ENCODE results near the gene SLC28A1.

SLC28A1 gene

GRCh38 chr15:84886211-84886983 lies 1.9 kb downstream of the SLC28A1 start:
- DNase-seq (ENCODE audit: low spot score): no peak

- DNase-seq (ENCODE audit: low spot score): no peak
Measured at GRCh38 chr15:84886984-84887299, 2.5 kb downstream of the SLC28A1 start.

DNA sequence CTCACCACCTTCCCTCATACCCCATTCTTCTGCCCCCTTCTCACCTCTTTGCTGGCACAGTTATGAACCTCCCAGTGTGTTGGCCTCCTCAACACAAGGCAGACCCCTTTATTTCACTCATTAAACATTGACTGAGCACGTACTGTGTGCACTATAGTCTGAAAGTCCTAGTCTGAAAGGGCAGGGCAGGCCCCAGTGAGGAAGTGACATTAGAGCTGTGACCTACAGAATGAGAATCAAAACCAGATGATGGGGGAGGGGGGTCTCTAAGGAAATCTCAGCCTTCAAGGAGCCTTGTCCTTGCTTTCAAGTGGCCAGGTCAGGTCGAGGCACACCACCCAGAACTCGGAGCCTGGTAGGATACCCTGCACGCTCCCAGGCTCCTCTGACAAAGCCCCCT lies 3.5 kb downstream of the SLC28A1 start:
- no peak for DNase-seq (ENCODE audit: low spot score)

DNA sequence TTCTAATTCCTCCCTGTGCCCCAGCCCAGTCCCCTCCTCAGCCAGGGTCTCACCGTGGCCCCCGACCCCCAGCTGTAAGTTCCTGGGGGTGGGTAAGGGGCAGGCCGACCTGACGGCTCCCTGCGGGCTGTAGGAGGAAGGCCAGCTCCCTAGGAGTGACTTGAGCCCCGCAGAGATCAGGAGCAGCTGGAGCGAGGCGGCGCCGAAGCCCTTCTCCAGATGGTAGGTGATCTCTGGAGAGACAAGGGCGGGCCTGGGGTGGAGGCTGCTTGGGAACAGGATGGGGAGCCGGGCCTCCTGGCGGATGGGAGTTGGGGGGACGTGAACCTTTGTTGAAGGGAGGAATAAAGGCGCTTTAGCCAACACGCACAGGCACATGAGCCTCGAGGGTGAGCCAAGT lies 4.2 kb downstream of the SLC28A1 start:
- no peak for DNase-seq (ENCODE audit: low spot score)

- no peak for DNase-seq (ENCODE audit: low spot score)
Measured at GRCh38 chr15:84889313-84889990, 5.0 kb downstream of the SLC28A1 start.

DNA sequence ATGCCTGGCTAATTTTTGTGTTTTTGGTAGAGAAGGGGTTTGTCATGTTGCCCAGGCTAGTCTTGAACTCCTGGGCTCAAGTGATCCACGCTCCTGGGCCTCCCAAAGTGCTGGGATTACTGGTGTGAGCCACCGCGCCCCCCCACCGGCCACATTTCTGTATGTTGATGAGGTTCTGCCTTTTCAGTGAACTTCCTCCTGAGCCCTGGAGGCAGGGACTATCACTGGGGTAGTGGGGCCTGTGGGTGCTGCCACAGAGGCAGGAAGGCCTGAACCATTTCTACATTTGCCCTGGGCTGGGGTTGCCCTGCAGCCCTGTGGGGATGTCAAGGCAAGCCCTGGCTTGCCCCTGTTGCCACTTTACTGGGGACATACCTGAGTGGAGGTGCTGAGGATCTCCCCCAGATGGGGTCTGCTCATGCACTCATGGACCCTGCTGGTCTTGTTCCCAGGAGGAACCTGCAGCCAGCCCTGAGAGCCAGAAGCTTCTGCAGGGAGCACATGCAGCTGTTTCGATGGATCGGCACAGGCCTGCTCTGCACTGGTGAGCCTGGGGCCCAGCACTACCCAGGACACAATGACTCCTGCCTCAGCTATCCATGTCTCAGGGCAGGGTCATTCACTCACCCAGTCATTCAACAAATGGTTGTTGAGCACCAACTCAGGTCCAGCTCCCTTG lies 5.7 kb downstream of the SLC28A1 start:
- no peak for DNase-seq (ENCODE audit: low spot score)

DNA sequence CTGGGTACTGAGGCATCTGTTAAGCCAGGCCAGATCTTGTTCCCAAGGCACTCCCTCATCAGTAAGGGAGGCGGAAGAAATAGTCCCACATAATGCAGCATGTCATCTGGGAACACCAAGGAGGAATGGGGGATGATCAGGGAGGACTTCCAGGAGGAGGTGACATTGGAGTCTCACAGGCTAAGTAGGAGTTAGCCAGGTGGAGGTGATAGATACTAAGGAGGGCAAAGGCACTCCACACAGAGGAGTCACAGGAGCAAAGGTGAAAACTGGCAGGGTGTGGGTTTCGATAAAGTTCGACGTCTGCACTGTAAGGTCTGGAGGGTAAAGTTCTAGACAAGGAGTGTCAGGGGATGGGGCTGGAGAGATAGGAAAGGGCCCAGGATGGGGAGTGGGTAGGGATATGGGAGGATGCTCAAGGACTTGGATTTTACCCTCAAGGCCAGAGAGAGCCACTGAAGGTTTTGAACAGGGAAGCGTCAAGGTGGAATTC lies 6.3 kb downstream of the SLC28A1 start:
- no peak for DNase-seq (ENCODE audit: low spot score)

- DNase-seq (ENCODE audit: low spot score): no peak
Measured at GRCh38 chr15:84891339-84891738, 6.9 kb downstream of the SLC28A1 start.

GRCh38 chr15:84892786-84893307 lies 8.4 kb downstream of the SLC28A1 start:
- no peak for DNase-seq (ENCODE audit: low spot score)

DNA sequence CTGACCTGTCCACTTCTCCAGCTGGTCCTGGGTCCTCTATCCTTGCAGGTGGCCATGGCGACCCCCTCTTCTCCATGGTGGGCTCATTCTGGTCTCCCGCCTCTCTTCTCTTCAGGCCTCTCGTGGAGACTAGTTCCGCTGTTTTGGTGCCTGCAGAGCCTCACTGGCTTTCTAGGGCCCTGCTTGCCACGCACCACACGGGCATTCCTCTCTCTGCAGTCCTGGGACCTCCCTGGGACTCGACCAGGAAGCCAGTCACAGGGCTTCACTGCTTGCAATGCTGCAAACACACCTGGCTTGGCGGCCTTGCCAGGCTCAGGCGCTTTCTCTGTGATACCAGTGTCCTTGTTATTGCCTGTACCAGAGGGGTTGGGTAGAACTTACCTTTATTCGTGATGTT lies 9.1 kb downstream of the SLC28A1 start:
- DNase-seq (ENCODE audit: low spot score): no peak

DNA sequence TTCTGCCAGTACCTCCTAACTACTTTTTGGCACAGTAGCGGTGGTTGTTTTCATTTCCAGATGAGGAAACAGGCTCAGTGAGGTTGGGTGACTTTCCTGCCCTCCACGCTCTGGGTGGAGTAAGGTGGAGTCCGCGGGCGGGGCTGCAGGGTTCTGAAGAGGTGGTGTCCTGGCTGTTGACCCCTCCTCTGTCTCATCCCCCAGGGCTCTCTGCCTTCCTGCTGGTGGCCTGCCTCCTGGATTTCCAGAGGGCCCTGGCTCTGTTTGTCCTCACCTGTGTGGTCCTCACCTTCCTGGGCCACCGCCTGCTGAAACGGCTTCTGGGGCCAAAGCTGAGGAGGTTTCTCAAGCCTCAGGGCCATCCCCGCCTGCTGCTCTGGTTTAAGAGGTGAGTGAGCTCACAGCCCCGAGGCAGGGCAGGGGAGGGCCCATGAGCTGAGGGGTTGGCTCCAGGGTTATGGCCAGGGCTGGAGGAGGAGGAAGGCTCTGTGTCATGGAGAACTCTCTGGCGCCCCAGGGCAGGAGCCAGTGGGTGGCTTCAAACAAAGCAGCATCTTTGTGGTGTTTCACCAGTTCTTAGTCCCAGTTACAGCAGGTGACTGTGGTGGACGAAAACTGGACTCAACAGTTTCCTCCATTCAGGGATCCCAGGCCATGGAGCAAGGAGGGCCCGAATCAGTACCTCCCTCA lies 10.4 kb downstream of the SLC28A1 start:
- DNase-seq (ENCODE audit: low spot score): no peak

DNA sequence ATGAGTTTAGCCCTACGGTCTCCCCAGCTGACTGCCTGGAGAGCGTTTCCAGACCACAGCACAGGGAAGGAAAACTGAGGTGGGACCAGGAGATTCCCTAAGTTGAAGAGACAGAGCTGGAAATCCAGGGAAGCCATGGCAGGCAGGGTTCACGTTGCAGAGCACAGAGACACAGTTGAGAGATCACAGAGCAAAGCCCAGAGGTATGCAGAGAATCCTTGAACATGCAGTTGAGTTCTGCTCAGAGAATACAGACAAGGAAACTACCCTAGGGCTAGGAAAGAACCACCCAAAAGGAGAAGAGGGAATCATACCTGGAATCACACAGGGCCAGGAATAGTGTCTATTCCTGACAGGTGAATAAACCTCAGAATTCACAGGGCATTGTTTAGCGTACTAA lies 14.3 kb downstream of the SLC28A1 start:
- no peak for DNase-seq (ENCODE audit: low spot score)

DNA sequence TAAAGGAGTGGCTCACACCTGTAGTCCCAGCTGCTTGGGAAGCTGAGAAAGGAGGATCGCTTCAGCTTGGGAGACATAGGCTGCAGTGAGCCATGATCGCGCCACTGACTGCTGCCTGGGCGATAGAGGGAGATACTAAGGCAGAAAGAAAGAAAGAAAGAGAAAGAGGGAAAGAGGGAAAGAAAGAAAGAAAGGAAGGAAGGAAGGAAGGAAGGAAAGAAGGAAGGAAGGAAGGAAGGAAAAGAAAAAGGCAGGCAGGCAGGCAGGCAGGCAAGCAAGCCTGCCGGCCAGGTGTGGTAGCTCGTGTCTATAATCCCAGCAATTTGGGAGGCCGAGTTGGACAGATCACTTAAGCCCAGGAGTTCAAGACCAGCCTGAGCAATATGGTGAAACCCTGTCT lies 15.3 kb downstream of the SLC28A1 start:
- no peak for DNase-seq (ENCODE audit: low spot score)

GRCh38 chr15:84901540-84901939 lies 17.1 kb downstream of the SLC28A1 start:
- no peak for DNase-seq (ENCODE audit: low spot score)

- no peak for DNase-seq (ENCODE audit: low spot score)
Measured at GRCh38 chr15:84903751-84904150, 19.3 kb downstream of the SLC28A1 start.

GRCh38 chr15:84904419-84904818 lies 20.0 kb downstream of the SLC28A1 start:
- DNase-seq (ENCODE audit: low spot score): no peak

- no peak for DNase-seq (ENCODE audit: low spot score)
Measured at GRCh38 chr15:84905016-84905916, 20.8 kb downstream of the SLC28A1 start.

DNA sequence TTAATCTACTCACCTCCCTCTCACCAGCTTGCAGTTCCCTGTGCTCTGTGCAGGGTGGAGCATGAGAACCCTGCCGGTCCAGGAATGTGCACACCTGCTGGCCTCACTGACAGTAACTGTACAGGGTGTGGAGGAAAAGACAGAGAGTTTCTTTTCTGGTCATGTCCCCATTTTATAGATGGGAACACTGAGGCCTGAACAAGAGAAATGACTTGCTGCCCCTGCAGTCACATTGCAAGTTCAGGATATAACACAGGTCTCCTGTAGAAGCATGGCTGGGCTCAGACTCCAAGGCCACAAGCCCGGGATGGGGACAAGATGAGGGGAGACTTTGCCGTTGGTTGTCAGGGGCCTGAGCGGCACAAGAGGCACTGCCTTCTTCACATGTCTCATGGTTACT lies 23.3 kb downstream of the SLC28A1 start:
- DNase-seq (ENCODE audit: low spot score): no peak

DNA sequence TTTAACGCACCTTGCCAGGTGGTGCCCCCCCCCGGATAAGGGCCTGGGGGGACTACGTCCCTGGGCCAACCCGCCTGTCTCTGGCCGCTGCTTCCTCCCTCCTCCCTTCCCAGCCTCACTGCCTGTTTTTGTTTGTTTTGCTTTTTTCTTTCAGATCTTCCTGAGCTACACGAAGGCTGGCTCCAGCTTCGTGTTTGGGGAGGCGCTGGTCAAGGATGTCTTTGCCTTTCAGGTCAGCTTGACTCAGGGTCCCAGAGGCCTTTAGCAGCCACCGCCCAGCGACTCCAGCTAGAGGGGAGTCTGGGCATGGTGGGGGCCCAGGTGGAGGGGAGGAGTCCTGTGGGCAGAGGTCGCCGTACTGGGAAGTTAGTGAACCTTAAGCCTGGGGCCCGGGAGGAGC lies 24.1 kb downstream of the SLC28A1 start:
- DNase-seq (ENCODE audit: low spot score): no peak

DNA sequence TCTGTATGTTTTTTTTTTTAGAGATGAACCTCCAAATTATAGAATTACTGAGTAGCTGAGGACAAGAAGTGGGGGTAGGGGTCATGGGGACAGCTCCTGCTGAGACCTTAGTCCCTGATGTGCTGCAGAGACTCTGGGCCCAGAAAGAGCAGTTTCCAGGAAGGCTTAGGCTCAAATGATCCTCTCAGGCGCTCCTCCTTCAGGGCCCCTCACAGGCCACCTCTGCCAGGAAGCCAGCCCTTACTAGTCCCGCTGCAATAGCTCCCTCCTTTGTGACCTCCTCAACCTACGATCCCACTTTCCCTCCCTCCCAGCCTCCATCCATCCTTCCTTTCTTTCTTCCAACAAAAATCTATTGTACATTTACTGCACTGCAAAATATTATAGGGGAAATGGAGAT lies 24.6 kb downstream of the SLC28A1 start:
- DNase-seq (ENCODE audit: low spot score): no peak

GRCh38 chr15:84909782-84910181 lies 25.3 kb downstream of the SLC28A1 start:
- DNase-seq (ENCODE audit: low spot score): no peak

Measured in ecto neural progenitor cell (in vitro differentiated cells).